Nephron (organoid): Measurements from ENCODE around the gene MYO1A.

Source experiments
- H3K27ac Mint-ChIP-seq, 3 experiments: 2 replicates each; pipeline ENCODE4 v1.8.0; 2020; ENCODE audit warnings: mixed read lengths in 3 of 3, mild to moderate bottlenecking in 2 of 3, moderate library complexity in 1 of 3
- H3K27me3 Mint-ChIP-seq: 2 replicates; pipeline ENCODE4 v1.8.0; 2021; ENCODE audit warnings: low read depth, mild to moderate bottlenecking, moderate library complexity, mixed read lengths
- H3K36me3 Mint-ChIP-seq: 2 replicates; pipeline ENCODE4 v1.8.0; 2020; ENCODE audit warnings: low read depth, mixed read lengths
- H3K4me1 Mint-ChIP-seq: 2 replicates; pipeline ENCODE4 v1.8.0; 2020; ENCODE audit warnings: mixed read lengths
- H3K4me3 Mint-ChIP-seq, 3 experiments: 2 replicates each; pipeline ENCODE4 v1.8.0; 2020; ENCODE audit warnings: mild to moderate bottlenecking in 3 of 3, mixed read lengths in 3 of 3, moderate library complexity in 2 of 3
- H3K9me3 Mint-ChIP-seq: 2 replicates; pipeline ENCODE4 v1.8.0; 2020; ENCODE audit warnings: mixed read lengths
- CTCF ChIP-seq, 3 experiments: fragments of 200-600 bp; sonication (generic); IDR thresholded peaks; one replicate each; pipeline ENCODE4 v1.5.0; 2021; ENCODE audit warnings: antibody characterized with exemption in 3 of 3; ENCODE audit not compliant: unreplicated experiment in 3 of 3

Gene MYO1A

DNA sequence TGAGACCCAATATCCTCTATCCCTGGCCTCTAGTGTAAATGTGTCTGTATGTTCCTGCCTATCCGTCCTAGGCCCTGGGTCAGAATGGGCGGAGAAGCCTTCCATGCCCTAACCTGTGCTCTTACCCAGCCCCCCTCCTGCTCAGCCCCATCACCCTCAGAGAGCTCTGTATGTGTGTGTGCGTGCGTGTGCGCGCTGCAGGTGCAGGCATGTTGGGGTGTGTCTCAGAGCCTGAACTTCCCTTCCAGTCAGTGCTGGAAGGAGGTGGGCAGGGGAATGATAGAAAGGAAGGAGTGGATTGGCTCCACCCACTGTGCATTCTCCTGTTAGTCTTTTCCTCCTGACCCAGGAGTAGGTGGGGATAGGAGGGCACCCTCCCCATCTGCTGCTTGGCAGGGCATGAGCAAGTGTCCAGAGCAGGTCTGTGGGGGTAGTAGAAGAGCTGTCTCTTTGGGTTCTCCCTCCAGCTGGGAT lies 46.2 kb upstream of the MYO1A start:
- peak overlapping the region; percentile 73 to 95 (median 92) for H3K27ac Mint-ChIP-seq
- no peaks in the 10 kb centered on the region for H3K9me3 Mint-ChIP-seq
- H3K36me3 Mint-ChIP-seq, result peaks cover 76% of the 10 kb centered on the region
- no peaks in the 10 kb centered on the region for H3K27me3 Mint-ChIP-seq
- peak overlapping the region in 1 of 3 experiments; percentile 18 for H3K4me3 Mint-ChIP-seq
- H3K4me1 Mint-ChIP-seq, result peaks cover 69% of the 10 kb centered on the region
- TF ChIP-seq CTCF (IDR thresholded peaks at IDR 0.05; ENCODE audit: unreplicated experiment in 3 of 3), result no peak

- Mint-ChIP-seq H3K36me3 (peaks cover 83% of the 10 kb centered on the region), H3K27me3 (no peaks in the 10 kb centered on the region), H3K4me3 (no peak overlapping the region), H3K4me1 (peaks cover 76% of the 10 kb centered on the region), H3K9me3 (no peaks in the 10 kb centered on the region), H3K27ac (peak overlapping the region; percentile 73 to 95 (median 92))
- TF ChIP-seq CTCF (IDR thresholded peaks at IDR 0.05; ENCODE audit: unreplicated experiment in 3 of 3), result no peak
Measured at GRCh38 chr12:57095440-57095839, 45.5 kb upstream of the MYO1A start.

DNA sequence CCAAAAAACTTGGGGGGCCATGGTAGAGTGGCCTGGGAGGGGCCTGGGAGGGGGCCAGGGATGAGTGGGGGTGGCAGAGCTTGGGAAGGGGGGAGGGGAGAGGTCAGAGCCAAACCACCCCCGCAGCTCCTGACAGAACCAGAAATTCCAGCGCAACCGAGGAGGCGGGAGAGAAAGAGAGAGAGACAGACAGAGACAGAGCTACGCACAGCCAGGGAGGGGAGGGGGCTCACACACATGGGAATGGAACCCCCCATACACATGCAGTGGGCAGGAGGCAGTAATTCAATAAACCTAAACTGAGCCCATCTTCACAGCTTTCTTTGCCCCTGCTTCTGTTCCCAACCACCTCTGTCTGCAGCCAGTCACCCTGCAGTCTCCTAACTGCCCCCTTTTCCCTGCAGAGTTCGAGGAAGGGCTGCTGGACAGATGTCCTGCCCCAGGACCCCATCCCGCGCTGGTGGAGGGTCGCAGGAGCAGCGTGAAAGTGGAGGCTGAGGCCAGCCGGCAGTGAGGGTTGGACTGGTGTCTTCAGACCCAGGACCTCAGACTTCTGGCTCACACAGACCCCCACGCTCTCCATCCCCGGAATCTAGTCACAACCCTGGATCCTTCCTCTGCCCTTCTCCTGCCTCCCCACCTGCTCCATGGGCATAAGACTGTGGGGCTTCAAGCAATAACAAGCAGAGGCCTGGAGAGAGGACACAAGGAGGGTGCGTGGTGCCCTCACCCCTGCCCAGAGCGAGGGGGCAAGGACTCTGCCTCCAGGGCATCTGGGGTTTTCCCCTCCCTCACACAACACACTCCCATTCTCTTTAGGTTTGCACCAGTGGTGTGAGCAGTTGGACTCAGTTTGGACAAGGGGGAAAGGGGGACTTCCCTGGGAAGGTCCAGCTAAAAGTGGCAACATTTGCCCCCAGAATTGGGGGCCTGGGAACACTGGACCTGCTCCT lies 44.6 kb upstream of the MYO1A start:
- Mint-ChIP-seq H3K4me1 (peaks cover 83% of the 10 kb centered on the region), H3K9me3 (no peaks in the 10 kb centered on the region), H3K36me3 (peaks cover 78% of the 10 kb centered on the region), H3K27me3 (no peaks in the 10 kb centered on the region), H3K4me3 (peak overlapping the region; percentile 47 to 82 (median 78)), H3K27ac (peak overlapping the region; percentile 92 to 95 (median 95))
- TF ChIP-seq CTCF (IDR thresholded peaks at IDR 0.05; ENCODE audit: unreplicated experiment in 3 of 3), result no peak

- H3K27ac Mint-ChIP-seq, result peak overlapping the region; percentile 92 to 95 (median 95)
- no peaks in the 10 kb centered on the region for H3K9me3 Mint-ChIP-seq
- H3K27me3 Mint-ChIP-seq, result no peaks in the 10 kb centered on the region
- peaks cover 79% of the 10 kb centered on the region for H3K4me1 Mint-ChIP-seq
- H3K4me3 Mint-ChIP-seq, result peak overlapping the region; percentile 78 to 82 (median 80)
- peak; percentile 41 to 59 (median 49) for TF ChIP-seq CTCF (IDR thresholded peaks at IDR 0.05; ENCODE audit: unreplicated experiment in 3 of 3)
- H3K36me3 Mint-ChIP-seq, result peaks cover 69% of the 10 kb centered on the region
Measured at GRCh38 chr12:57093415-57094207, 43.7 kb upstream of the MYO1A start.

GRCh38 chr12:57092876-57093414 lies 43.0 kb upstream of the MYO1A start:
- Mint-ChIP-seq H3K4me1 (peaks cover 72% of the 10 kb centered on the region), H3K36me3 (peaks cover 66% of the 10 kb centered on the region), H3K27ac (peak overlapping the region; percentile 83 to 95 (median 92)), H3K4me3 (peak overlapping the region; percentile 78 to 85 (median 80)), H3K9me3 (no peaks in the 10 kb centered on the region), H3K27me3 (no peaks in the 10 kb centered on the region)
- no peak for TF ChIP-seq CTCF (IDR thresholded peaks at IDR 0.05; ENCODE audit: unreplicated experiment in 3 of 3)
